K562 (cell line): ENCODE results near the gene KCNG4. TPM values are rescaled to one million over a fixed set of nuclear protein-coding genes. Genes with fewer than 3 reads are reported as not detected.

Source experiments
- ATAC-seq: fragments of 200-7000 bp; cut with Tn5 transposase; 3 replicates; pipeline ENCODE4 v1.9.1; 2020; ENCODE audit warnings: moderate library complexity
- BruUV-seq: library from RNA; stranded (reverse); fragments of 400-500 nt; replicated peaks from 2 replicates; lab custom pipeline; 2021; lab: Mats Ljungman, UMichigan
- CTCF ChIA-PET: fragments of 300-600 bp; formaldehyde crosslinking; extraction: SDS; loops from one replicate; lab custom pipeline; 2021; ENCODE audit warnings: low intra/inter-chr PET ratio; lab: Yijun Ruan, JAX
- POLR2A ChIA-PET: fragments of 300-600, 350-650 bp; sonication (Branson Sonifier 250); formaldehyde crosslinking; extraction: SDS; loops from one replicate; lab custom pipeline; 2021; ENCODE audit warnings: antibody characterized with exemption, inconsistent platforms; lab: Yijun Ruan, JAX
- DNase-seq, 4 experiments: peaks; one replicate each; pipeline versions ENCODE4 v3.0.0 to v3.0.0-alpha.2; 2011 to 2018; ENCODE audit warnings: low spot score in 3 of 4, mixed read lengths in 3 of 4; ENCODE audit errors: extremely low read depth in 1 of 4
- FAIRE-seq: peaks from 2 replicates; lab custom pipeline; 2011; peaks lifted over from hg19 to GRCh38; lab: Jason Lieb, UNC
- H2AFZ ChIP-seq: 2 replicates; pipeline ENCODE4 v1.6.0; 2011; ENCODE audit warnings: low read depth, low read length, control low read depth, inconsistent platforms
- H3K27ac ChIP-seq: fragments of 200-600 bp; 3 replicates; pipeline ENCODE4 v1.8.0; 2011; ENCODE audit warnings: low read depth, mild to moderate bottlenecking, control low read depth, inconsistent platforms, low read length, moderate library complexity, mixed read lengths; ENCODE audit errors: extremely low read depth
- H3K27me3 ChIP-seq, 2 experiments: fragments of 300-600 bp in 1 of 2; 2 replicates in 1 of 2; 3 replicates in 1 of 2; pipeline versions ENCODE4 v1.6.0 to v1.8.0; 2011; ENCODE audit warnings: inconsistent platforms in 2 of 2, low read length in 2 of 2, mild to moderate bottlenecking in 1 of 2, mixed read lengths in 1 of 2, moderate library complexity in 1 of 2; ENCODE audit not compliant: control insufficient read depth in 2 of 2, insufficient read depth in 2 of 2
- H3K36me3 ChIP-seq: fragments of 300-600 bp; 3 replicates; pipeline ENCODE4 v1.8.0; 2011; ENCODE audit warnings: mild to moderate bottlenecking, low read length, inconsistent platforms; ENCODE audit not compliant: control insufficient read depth, insufficient read depth
- H3K4me1 ChIP-seq, 2 experiments: fragments of 200-600 bp in 1 of 2; replicated peaks in 1 of 2; 2 replicates in 1 of 2; 3 replicates in 1 of 2; pipeline versions ENCODE4 v1.5.1 to v1.8.0; 2011; ENCODE audit warnings: inconsistent platforms in 2 of 2, low read length in 2 of 2, mild to moderate bottlenecking in 1 of 2, mixed read lengths in 1 of 2, moderate library complexity in 1 of 2; ENCODE audit not compliant: control insufficient read depth in 2 of 2, insufficient read depth in 2 of 2
- H3K4me2 ChIP-seq: 2 replicates; pipeline ENCODE4 v1.6.1; 2011; ENCODE audit warnings: low read length, control low read depth, inconsistent platforms, mixed read lengths; ENCODE audit not compliant: insufficient read depth
- H3K4me3 ChIP-seq: fragments of 200-600 bp; sonication (generic), shearing (Covaris generic); 2 replicates; pipeline ENCODE4 v1.5.1; 2016; ENCODE audit warnings: control low read depth, inconsistent platforms
- H3K79me2 ChIP-seq: fragments of 200-600 bp; 3 replicates; pipeline ENCODE4 v1.8.0; 2011; ENCODE audit warnings: low read length, inconsistent platforms; ENCODE audit not compliant: control insufficient read depth, insufficient read depth
- H3K9ac ChIP-seq, 2 experiments: 2 replicates each; pipeline versions ENCODE4 v1.6.0 to v1.6.1; 2011; ENCODE audit warnings: low read depth in 2 of 2, low read length in 2 of 2, control low read depth in 1 of 2, inconsistent platforms in 1 of 2, mild to moderate bottlenecking in 1 of 2, mixed read lengths in 1 of 2; ENCODE audit not compliant: insufficient read depth in 1 of 2
- H3K9me1 ChIP-seq: one replicate; pipeline ENCODE4 v1.6.0; 2011; ENCODE audit warnings: inconsistent platforms, mild to moderate bottlenecking, low read length, moderate library complexity; ENCODE audit not compliant: control insufficient read depth, insufficient read depth
- H3K9me3 ChIP-seq: replicated peaks from 2 replicates; pipeline ENCODE4 v1.5.1; 2011; ENCODE audit warnings: low read depth, low read length, inconsistent platforms; ENCODE audit not compliant: control insufficient read depth, insufficient read depth
- H4K20me1 ChIP-seq: replicated peaks from 2 replicates; pipeline ENCODE4 v1.6.1; 2011; ENCODE audit warnings: low read length, inconsistent platforms, mixed read lengths; ENCODE audit not compliant: control insufficient read depth, insufficient read depth
- ARID3A ChIP-seq: IDR thresholded peaks from 2 replicates; pipeline ENCODE4 v1.6.1; 2012; ENCODE audit warnings: low read depth, low read length, improper control_type of control experiment, borderline replicate concordance
- CBX2 ChIP-seq: fragments of 200-600 bp; sonication (generic); IDR thresholded peaks from one replicate; pipeline ENCODE4 v1.6.1; 2012; ENCODE audit warnings: mild to moderate bottlenecking, low read length, inconsistent platforms; ENCODE audit not compliant: insufficient read depth, poor library complexity, severe bottlenecking
- CGGBP1 ChIP-seq: fragments of 250-450 bp; sonication (Bioruptor Pico); IDR thresholded peaks from 2 replicates; pipeline ENCODE4 v1.9.0; 2021; ENCODE audit warnings: mild to moderate bottlenecking
- EZH2 ChIP-seq: IDR thresholded peaks from 2 replicates; pipeline ENCODE4 v1.6.1; 2012; ENCODE audit warnings: low read depth, mild to moderate bottlenecking, inconsistent platforms, low read length, borderline replicate concordance
- HLTF ChIP-seq: fragments of 450-650 bp; IDR thresholded peaks from 2 replicates; pipeline ENCODE4 v1.6.1; 2016
- KLF16 ChIP-seq: IDR thresholded peaks from 2 replicates; pipeline ENCODE4 v1.6.1; 2016; ENCODE audit warnings: antibody characterized with exemption
- MXD1 ChIP-seq: fragments of 250-450 bp; sonication (Bioruptor Pico); IDR thresholded peaks from 2 replicates; pipeline ENCODE4 v1.8.0; 2021; ENCODE audit warnings: borderline replicate concordance, mild to moderate bottlenecking, moderate library complexity; ENCODE audit not compliant: poor library complexity, severe bottlenecking
- NCOA4 ChIP-seq: fragments of 450-650 bp; IDR thresholded peaks from 2 replicates; pipeline ENCODE4 v1.6.1; 2018; ENCODE audit warnings: mild to moderate bottlenecking; ENCODE audit not compliant: partially characterized antibody
- NFIX ChIP-seq: fragments of 250-450 bp; sonication (Bioruptor Pico); IDR thresholded peaks from 2 replicates; pipeline ENCODE4 v1.4.0; 2020; ENCODE audit warnings: low read depth, mild to moderate bottlenecking, moderate library complexity
- PHTF2 ChIP-seq: fragments of 250-450 bp; sonication (Bioruptor Pico); IDR thresholded peaks from 2 replicates; pipeline ENCODE4 v1.5.0; 2021; ENCODE audit warnings: mild to moderate bottlenecking
- PYGO2 ChIP-seq: fragments of 450-650 bp; IDR thresholded peaks from 2 replicates; pipeline ENCODE4 v1.6.1; 2016; ENCODE audit warnings: mild to moderate bottlenecking, missing genetic modification characterization, moderate library complexity, missing compliant biosample characterization
- SAFB ChIP-seq: fragments of 200-400 bp; formaldehyde crosslinking; IDR thresholded peaks from 2 replicates; pipeline ENCODE4 v1.6.1; 2017; ENCODE audit warnings: low read depth, low read length, borderline replicate concordance
- SMAD3 ChIP-seq: fragments of 450-650 bp; formaldehyde crosslinking; conservative IDR thresholded peaks from 2 replicates; pipeline ENCODE4 v1.4.0; 2020; ENCODE audit warnings: mild to moderate bottlenecking
- SRSF1 ChIP-seq: fragments of 200-400 bp; formaldehyde crosslinking; IDR thresholded peaks from 2 replicates; pipeline ENCODE4 v1.6.1; 2017; ENCODE audit warnings: mild to moderate bottlenecking, low read depth, low read length, moderate library complexity
- TBP ChIP-seq: optimal IDR thresholded peaks from 2 replicates; pipeline ENCODE3; 2011; ENCODE audit warnings: low read depth, low read length, improper control_type of control experiment
- ZBTB7A ChIP-seq: IDR thresholded peaks from 2 replicates; pipeline ENCODE4 v1.6.1; 2011; ENCODE audit warnings: low read depth, mild to moderate bottlenecking, low read length, moderate library complexity, borderline replicate concordance; ENCODE audit not compliant: control insufficient read depth
- ZNF133 ChIP-seq: fragments of 250-450 bp; sonication (Bioruptor Pico); IDR thresholded peaks from 2 replicates; pipeline ENCODE4 v1.4.0; 2020; ENCODE audit warnings: mild to moderate bottlenecking
- ZNF146 ChIP-seq: IDR thresholded peaks from one replicate; pipeline ENCODE4 v1.6.1; 2018; ENCODE audit warnings: missing compliant biosample characterization; ENCODE audit not compliant: unreplicated experiment
- ZNF212 ChIP-seq: fragments of 450-650 bp; formaldehyde crosslinking; IDR thresholded peaks from 2 replicates; pipeline ENCODE4 v1.4.0; 2020; ENCODE audit warnings: mild to moderate bottlenecking
- ZNF696 ChIP-seq: fragments of 250-450 bp; sonication (Bioruptor Pico); conservative IDR thresholded peaks from 2 replicates; pipeline ENCODE4 v1.4.0; 2020; ENCODE audit warnings: mild to moderate bottlenecking, moderate library complexity
- ZNF778 ChIP-seq: fragments of 450-650 bp; formaldehyde crosslinking; IDR thresholded peaks from 2 replicates; pipeline ENCODE4 v1.4.0; 2020; ENCODE audit warnings: mild to moderate bottlenecking, moderate library complexity
- WGBS: fragments of 100-300 bp; shearing (Covaris generic); methylation state at CpG from one replicate; pipeline ENCODE4 v1.1.6; 2016; ENCODE audit warnings: low coverage, mixed read lengths; ENCODE audit not compliant: insufficient coverage; ENCODE audit errors: missing lambda C conversion rate; 5-methylcytosine and 5-hydroxymethylcytosine counted together
- in situ Hi-C: fragments of 300-500 bp; cut with MboI; formaldehyde crosslinking; loops from 4 replicates; pipeline ENCODE4 v1.15.0; 2018; ENCODE audit warnings: inconsistent platforms, mixed read lengths
- intact Hi-C: fragments of 100-400 bp; cut with micrococcal nuclease; formaldehyde crosslinking; loops from 2 replicates; pipeline ENCODE4 v1.14.2; 2022
- polyA plus RNA-seq, 8 experiments: library from polyadenylated mRNA; depleted of rRNA in 4 of 8; stranded (reverse) in 5 of 8; unstranded in 3 of 8; fragments of >200 nt; fragmentation: Nextera tagmentation in 2 of 8; fragmentation: Illumina TruSeq in 1 of 8; extraction: Ambion mirVana in 2 of 8; extraction: Trizol in 1 of 8; gene quantifications; 2 replicates each; pipeline versions ENCODE4 v1.2.1 to v1.2.3, GENCODE V29; 2011 to 2014; ENCODE audit warnings: inconsistent platforms in 1 of 8, missing spikeins in 1 of 8
- total RNA-seq, 7 experiments: library from RNA; depleted of rRNA in 6 of 7; stranded (reverse); fragments of >200 nt in 6 of 7; fragmentation: Illumina TruSeq in 2 of 7; extraction: Trizol in 2 of 7; gene quantifications; 2 replicates each; pipeline versions ENCODE4 v1.2.1 to v1.2.3, GENCODE V29; 2011 to 2021; ENCODE audit warnings: low replicate concordance in 1 of 7

KCNG4 gene
- total and polyA plus RNA-seq, 9 of the 15 experiments (the other 6 are each of a cell fraction or from before 2014, with no cell fraction given) = not detected

GRCh38 chr16:84279881-84280280, 40.1 kb upstream of the KCNG4 start (continued):
- TF ChIP-seq ZNF212 (CRISPR knock-in tag) = no peak
- no peak for TF ChIP-seq PHTF2
- TF ChIP-seq NCOA4 = no peak
- no peak for TF ChIP-seq MXD1
- TF ChIP-seq ZNF133 (CRISPR knock-in tag) = no peak
- no peak for TF ChIP-seq ZBTB7A
- TF ChIP-seq EZH2 = no peak
- no peak for TF ChIP-seq ZNF696 (CRISPR knock-in tag)
- no peak for TF ChIP-seq KLF16
- no peak for TF ChIP-seq ZNF778 (CRISPR knock-in tag)

GRCh38 chr16:84278968-84279367, 39.2 kb upstream of the KCNG4 start:
- ATAC-seq = no peak
- Histone ChIP-seq H3K27me3 (peaks cover 70 to 85% of the 10 kb centered on the region in 2 experiments), H2AFZ (no peak overlapping the region), H3K4me3 (no peak overlapping the region), H3K4me1 (no peaks in the 10 kb centered on the region), H3K9me1 (no peaks in the 10 kb centered on the region), H3K4me2 (no peak overlapping the region), H4K20me1 (peaks cover 9% of the 10 kb centered on the region), H3K36me3 (no peaks in the 10 kb centered on the region), H3K9ac (no peak overlapping the region), H3K9me3 (no peaks in the 10 kb centered on the region), H3K79me2 (no peaks in the 10 kb centered on the region), H3K27ac (no peak overlapping the region)
- TF ChIP-seq CBX2 (no peak), NFIX (CRISPR knock-in tag) (no peak), ZNF146 (no peak), CGGBP1 (no peak), SRSF1 (no peak), ARID3A (no peak), PYGO2 (tag) (no peak), TBP (no peak), SAFB (no peak), HLTF (no peak), SMAD3 (CRISPR knock-in tag) (no peak)
- CTCF ChIA-PET = no interaction called here
- in situ Hi-C loops = no loop called here
- POLR2A ChIA-PET = interaction anchor here (0.6 to 1.2 kb wide), 2 partner anchors 63 to 146 kb away, joined by 3 to 4 read pairs; no protein-coding TSS in a partner anchor
- no peak for DNase-seq
- 1% methylated on average over 5 of the region's 6 CpGs for WGBS
- no peak for FAIRE-seq
- intact Hi-C loops = no loop called here
- BruUV-seq = no TSS peak
